Myocyte (in vitro differentiated cells): ENCODE results near the gene RBBP7. TPM values are rescaled to one million over a fixed set of nuclear protein-coding genes. Genes with fewer than 3 reads are reported as not detected.
A peak's percentile ranks its signal among the peaks of the same experiment; 100 is the strongest.

ENCODE experiments used
- DNase-seq: peaks from one replicate; pipeline ENCODE4 v3.0.0-alpha.2; 2012; ENCODE audit warnings: low read depth
- polyA plus RNA-seq: library from polyadenylated mRNA; unstranded; fragments of >200 nt; gene quantifications from one replicate; pipeline ENCODE4 v1.2.1, GENCODE V29; 2012; ENCODE audit warnings: missing spikeins
- total RNA-seq: library from RNA; depleted of rRNA; stranded (reverse); fragments of >200 nt; gene quantifications from 2 replicates; pipeline ENCODE4 v1.2.3, GENCODE V29; 2014

The RBBP7 gene
- 87.1 and 96.9 TPM in 2 replicates for total RNA-seq
- polyA plus RNA-seq = 56.7 TPM

- DNase-seq = peak; percentile 90
Observed at GRCh38 chrX:16870095-16870861, at the start of gene RBBP7. TSS of gene RBBP7 (minus strand) at chrX:16870362. CDS start at chrX:16870053, 309 bp downstream.

DNA sequence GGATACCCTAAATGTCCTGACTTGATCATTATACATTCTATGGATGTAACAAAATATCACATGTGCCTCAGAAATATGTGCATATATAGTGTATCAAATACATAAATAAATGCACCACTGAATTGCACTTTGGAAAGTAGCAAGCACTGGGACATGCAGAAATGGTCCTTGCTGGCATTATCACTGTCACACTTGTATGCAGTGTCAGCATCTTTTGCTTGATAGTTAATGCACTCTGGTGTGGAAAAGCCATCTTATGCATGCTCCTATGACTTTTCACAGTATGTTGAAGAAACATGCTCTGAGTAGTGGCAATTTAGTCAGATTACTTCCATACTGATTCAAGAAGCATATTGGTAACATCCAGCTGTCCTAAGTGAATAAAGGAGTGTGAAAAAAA is 48.8 kb upstream of the RBBP7 start:
- no peak for DNase-seq

GRCh38 chrX:16917120-16917519 is 47.0 kb upstream of the RBBP7 start:
- no peak for DNase-seq

DNA sequence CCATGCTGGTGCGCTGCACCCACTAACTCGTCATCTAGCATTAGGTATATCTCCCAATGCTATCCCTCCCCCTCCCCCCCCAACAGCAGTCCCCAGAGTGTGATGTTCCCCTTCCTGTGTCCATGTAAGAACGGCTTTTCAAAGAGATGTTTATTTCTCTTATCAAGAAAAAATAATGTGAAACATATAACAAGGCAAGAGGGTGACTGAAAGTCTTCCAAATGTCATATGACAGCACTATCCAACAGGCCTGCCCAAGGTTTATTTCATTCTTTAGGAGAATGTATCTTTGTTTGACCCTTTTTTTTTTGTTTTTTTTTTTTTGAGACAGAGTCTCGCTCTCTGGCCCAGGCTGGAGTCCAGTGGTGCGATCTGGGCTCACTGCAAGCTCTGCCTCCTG is 46.4 kb upstream of the RBBP7 start:
- no peak for DNase-seq

- no peak for DNase-seq
Observed at GRCh38 chrX:16914058-16914457, 43.9 kb upstream of the RBBP7 start.

DNA sequence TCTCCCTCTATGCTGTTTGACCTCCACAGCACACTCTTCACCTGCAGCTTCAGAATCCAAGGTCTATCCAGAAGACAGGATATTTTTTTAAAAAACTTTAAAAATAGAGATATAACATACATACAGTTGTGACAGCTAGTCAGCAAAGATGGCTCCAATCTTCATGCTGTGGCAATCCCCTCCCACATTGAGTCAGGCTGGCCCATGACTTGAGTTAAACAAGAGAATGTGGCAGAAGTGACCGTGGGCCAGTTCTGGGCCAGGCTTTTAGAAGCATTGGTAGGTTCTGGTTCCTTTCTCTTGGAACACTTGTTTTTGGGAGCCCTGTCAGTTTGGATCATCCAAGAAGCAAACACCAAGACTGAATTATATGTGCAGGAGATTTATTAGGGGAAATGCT is 40.2 kb upstream of the RBBP7 start:
- no peak for DNase-seq

DNA sequence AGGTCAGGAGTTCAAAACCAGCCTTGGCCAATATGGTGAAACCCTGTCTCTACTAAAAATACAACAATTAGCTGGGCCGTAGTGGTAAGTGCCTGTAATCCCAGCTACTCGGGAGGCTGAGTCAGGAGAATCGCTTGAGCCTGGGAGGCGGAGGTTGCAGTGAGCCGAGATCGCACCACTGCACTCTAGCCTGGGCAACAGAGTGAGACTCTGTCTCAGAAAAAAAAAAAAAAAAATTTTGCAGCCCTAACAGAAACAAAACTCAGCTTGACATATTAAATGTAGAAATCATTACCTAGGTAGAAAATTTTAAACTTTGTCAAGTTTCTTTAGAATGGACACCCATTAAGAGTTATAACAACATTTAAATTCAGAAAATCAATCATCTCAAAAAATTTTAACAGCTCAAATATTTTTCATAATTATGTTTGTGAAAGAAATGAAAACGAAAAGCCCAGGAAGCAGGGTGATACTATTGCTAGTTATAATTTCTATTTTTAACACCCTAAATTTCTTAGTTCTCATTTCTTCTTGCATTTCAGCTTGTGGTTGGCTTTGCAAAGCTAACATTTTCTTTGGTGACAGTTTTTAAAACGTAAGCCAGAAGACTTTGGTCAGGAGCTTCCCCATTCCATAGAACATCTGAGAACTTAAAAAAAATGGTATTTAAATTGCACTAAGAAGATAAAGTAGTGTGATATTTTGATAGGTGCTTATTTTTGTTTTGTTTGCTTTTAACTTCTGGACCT is 33.3 kb upstream of the RBBP7 start:
- no peak for DNase-seq

GRCh38 chrX:16897445-16897844 is 27.3 kb upstream of the RBBP7 start:
- DNase-seq = peak; percentile 49

DNA sequence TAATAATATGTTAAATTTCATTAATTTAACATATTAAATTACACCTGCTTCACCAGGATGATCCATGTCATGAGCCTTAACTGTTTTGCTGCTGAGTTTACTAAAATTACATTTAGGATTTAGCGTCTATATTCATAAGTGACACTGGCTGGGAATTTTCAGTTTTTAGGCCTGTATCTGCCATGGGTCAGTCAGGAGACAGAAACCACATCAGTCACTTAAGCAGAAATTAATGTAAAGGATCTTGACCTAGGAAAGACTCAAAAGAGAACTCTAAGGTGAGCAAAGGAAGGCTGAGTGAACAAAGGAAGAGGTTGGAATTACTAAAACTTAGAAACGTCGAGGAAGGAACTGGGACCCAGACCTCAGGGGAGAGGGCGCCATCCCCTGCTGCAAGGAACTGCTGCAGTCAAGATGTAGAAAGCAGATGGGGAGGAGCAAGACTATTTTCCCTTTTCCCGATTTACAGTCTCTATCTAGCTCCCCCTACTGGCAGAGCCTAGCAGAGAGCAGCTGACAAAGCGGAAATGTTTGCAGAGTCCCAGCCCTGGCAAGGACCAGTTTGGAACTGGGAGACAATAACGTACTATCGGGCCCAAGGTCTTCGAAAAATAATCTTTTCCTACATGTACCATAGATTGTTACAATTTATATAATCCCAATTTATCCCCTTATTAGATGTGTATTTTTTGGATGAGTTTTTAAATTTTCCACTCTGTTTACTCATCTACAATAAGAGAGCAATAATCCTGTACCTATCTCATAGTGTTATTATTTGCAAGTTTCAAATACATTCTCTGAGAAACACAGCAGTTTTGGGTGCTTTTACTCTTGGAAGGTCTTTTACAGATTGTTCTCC is 22.6 kb upstream of the RBBP7 start:
- peak; percentile 79 for DNase-seq

DNA sequence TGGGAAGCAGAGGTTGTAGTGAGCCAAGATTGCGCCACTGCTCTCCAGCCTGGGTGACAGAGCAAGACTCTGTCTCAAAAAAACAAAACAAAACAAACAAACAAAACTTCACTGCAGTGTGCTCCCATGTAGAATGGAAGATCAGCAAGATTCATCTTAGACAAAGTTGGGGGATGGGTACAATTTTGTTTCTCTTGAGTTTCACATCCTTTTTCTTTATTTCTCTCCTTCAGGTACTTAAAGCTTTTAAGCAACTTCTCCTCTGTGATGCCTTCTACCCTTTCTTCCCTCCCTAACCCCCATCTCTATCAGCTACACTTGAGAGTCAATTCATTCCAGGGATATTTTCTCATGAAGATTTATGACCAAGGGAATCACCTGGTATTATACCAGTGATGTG is 15.5 kb upstream of the RBBP7 start:
- no peak for DNase-seq

GRCh38 chrX:16883487-16883804 is 13.3 kb upstream of the RBBP7 start:
- DNase-seq = no peak

DNA sequence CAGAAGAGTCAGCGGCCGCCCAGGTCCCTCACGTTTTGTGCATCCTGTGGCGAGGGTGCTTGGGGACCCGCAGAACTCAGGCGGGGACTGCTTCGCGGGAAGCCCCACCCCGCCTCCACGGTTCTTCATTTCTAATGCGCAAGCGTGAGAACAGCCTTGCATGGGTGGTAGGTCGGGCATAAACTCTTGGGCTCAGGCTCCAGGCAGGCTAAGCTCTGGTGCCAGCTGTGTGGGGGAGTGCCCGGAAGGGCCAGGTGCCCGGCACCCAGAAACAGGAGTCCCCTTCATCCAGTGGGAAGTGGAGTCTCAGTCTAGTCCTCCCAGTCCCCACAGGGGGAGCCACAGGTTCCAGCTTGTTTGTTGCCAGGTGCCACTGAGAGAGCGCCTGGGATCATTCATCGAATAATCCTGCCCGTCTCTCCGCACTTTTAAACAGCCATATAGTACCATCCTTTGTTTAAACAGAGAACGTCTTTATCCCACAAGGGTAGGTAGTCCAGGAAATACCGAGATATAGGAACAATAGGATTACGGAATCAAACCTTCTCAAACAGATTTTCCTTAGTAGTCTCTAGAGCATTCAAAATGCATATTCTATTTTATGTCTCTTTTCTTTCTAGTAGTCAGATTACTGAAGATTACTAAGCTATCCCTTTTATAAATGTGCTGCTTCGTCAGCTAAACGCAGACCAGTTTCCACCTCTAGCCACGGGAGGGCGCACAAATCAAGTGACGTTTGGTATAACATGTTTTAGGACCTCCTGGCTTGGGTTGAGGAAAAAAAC is 12.7 kb upstream of the RBBP7 start:
- DNase-seq = peak; percentile 81

GRCh38 chrX:16882169-16882568 is 12.0 kb upstream of the RBBP7 start:
- peak; percentile 61 for DNase-seq

DNA sequence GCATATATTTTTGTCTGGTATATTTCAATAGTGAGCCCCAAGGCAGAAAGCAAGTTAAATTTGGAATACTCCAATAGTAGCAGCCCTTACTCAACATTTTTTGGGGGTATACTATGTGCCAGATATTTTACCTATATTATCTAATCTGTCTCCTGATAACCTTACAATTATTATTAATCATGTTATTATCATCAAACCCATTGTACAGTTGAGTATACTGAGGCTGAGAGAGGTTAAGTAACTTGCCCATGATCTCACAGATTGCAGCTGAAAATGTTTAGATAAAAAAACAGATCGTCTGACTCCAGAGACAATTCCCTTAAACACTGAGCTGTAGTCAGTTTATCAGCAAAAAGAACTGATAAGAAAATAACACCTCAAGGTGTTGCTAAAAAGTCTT is 6.5 kb upstream of the RBBP7 start:
- DNase-seq = no peak

GRCh38 chrX:16874458-16875095 is 4.4 kb upstream of the RBBP7 start:
- DNase-seq = no peak

DNA sequence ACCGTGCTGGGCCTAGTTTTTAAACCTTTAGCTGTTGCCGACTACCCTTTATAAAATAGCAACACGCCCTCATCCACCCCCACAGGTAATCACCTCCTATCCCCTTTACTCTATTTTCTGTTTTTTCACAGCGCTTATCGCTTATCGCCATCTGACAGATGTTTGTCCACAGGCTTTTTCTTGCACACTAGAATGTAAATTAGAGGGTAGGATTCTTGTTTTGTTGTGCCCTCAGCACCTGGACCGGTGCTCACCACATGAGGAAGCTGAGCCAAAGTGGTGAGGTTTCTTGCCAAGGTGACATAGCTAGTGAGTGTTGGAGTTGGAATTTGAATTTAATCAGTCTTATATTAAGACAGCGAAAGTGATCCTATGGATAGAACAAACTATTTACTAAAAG is 2.9 kb upstream of the RBBP7 start:
- DNase-seq = no peak

- peak; percentile 19 for DNase-seq
Observed at GRCh38 chrX:16870862-16871815, 977 bp upstream of the RBBP7 start.

GRCh38 chrX:16869393-16870094 is 618 bp downstream of the RBBP7 start:
- DNase-seq = peak; percentile 9

GRCh38 chrX:16868920-16869319 is 1.2 kb downstream of the RBBP7 start:
- no peak for DNase-seq
